HTR-8/SVneo (cell line): ENCODE data around the gene NENF.
"Not testable (repeated sequence)": the region's sequence is repeated elsewhere in the genome, so short reads cannot be mapped to it uniquely, and the experiment has no call there.

Source experiments
- DNase-seq: peaks from one replicate; pipeline ENCODE4 v3.0.0; 2011; ENCODE audit warnings: low spot score, mixed read lengths; ENCODE audit not compliant: insufficient read length
- FAIRE-seq: peaks from 2 replicates; lab custom pipeline; 2011; peaks lifted over from hg19 to GRCh38; lab: Jason Lieb, UNC

Gene NENF

DNA sequence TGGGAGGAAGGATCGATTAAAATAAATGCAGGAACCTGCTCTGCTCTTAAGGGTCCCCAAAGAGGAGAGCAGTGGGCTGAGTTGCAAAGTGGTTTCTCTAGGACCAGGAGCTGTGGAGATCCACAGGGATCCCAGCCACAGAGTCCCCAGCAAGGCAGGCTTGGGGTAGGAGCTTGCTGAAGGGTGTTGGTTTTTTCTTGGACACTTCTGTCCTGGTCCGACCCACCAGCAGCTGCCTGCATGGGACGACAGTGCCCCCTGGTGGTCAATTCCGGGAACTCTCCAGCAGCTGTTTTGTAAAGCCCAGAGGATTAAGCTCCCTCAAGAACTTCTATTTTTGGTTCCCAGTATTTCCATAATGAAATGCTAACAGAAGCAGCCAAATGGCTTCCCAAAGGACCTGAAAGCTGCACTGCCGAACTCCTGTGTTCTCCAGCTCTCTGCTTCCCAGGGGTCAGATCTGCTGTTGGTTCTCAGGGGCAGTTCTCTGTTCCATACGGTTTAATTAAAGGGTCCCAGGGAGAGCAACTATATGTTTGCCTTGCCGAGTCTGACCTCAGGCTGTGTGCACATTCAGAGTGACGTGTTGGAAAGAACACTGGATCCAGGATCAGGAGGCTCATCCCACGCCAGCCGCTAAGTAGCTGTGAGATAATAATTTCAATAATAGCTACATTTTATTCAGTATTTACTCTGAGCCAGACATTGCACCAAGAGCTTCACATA, 23.2 kb downstream of the NENF start:
- DNase-seq: peak; percentile 90
- no peak for FAIRE-seq

DNA sequence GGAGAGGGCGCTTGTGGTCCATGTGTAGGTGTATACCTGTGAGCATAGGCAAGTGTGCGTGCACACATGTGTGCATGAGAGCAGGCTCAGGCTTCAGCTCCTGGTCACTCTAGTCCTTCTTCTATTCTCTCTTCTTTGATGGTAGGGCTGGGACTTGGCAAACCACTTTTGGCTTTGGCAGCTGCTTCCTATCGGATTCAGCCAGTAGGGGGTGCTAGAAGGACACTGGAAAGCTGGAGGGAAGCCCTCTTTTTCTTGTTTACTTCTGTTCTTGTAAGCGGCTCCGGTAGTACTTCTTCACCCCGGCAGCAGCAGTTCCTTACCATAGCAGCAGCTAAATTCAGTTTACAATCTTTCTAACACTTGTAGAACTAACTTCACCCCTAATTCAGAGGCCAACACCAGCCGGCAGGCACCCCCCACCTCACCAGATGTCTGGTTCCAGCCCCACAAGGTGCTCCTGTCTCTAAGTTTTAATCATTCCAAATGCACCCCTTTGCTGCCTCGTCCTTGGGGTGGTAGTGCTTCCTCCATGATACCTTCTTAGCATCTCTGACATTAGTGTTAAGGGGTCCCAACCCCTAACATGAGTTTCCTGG, 25.1 kb downstream of the NENF start:
- FAIRE-seq: no peak
- peak; percentile 58 for DNase-seq

DNA sequence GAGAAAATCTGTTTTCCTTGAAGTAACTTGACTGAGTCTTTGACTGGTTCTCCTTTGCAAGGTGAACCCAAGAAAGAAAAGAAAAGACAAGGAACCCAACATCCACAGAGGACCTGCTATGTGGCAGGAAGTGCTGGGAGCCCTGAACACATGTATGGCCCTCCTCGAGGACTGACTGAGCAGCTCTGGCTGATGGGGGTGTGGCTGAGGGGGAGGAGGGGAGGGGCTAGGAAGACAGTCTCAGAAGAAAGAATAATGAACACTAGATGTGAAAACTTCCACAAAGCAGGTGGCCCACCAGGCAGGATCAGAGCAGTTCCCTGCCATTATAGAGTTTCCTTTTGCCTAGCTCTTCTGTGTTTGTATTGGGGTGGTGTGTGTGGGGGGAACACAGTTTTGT, 26.1 kb downstream of the NENF start:
- FAIRE-seq (no peak), DNase-seq (no peak)

DNA sequence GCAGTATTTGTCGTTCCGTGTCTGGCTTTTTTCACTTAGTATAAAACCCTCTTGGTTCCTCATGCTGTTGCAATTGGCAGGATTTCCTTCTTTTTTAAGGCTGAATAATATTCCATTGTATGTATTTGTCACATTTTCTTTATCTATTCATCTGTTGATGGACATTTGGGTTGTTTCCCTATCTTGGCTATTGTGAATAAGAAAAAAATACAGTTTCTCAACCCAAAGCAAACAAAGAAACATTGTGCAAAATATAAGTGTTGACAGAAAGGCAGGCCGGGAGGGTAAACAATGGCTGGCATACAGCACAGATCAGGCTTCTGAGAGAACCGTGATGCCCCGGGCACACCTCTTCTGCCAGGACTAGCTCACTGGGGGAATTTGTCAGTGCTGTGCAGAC, 26.9 kb downstream of the NENF start:
- FAIRE-seq (no peak), DNase-seq (no peak)

DNA sequence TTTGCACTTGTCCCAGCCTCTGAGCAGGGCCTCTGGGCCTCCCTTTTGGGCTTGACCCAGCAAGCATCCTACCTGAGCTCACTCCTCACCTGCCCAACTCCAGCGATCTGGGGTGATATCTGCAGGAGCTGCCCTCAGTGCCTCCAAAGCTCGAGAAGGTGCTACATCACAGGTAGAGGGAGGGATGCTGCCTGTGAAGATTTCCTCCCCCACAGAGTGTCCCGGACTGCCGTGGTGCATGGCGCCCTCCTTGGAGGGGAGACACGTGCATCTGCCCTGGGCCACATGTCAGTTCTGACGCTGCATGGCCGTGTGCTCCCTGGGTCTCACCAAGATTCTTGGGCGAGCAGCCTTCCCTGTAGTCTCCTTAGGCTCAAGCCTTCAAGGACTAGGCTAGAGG, 27.7 kb downstream of the NENF start:
- FAIRE-seq (no peak), DNase-seq (no peak)

DNA sequence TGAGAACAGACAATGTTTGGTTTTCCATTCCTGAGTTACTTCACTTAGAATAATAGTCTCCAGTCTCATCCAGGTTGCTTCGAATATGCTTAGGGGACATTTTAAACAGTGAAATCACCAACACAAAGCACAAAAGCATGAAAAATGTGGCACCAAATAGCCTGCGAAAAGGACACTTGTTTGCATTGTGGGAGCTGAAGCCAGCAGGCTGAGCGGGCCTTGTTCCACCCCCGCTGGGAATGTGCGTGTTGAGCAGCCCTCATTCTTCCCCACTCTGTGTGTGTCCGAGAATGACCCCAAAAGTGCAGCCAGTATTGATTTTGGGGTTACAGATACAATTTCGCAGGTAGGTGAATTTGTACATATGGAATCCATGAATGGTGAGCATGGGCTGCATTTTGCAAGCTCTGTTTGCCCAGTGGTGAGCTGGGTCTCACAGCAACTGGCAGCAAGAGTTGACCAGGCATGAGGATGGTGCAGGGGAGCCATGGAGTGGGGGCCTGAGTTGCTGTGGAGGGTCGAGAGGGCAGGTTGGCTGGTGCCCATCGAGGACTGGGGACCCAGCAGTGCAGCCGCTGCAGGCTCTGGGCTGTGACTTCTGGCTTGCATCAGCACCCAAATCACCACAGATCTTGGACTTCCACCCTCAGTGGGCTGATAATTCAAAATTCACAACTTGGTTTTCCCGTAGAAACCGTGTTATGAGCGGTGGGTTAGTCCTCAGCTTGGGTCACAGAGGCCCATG, 29.4 kb downstream of the NENF start:
- DNase-seq (no peak), FAIRE-seq (no peak)

DNA sequence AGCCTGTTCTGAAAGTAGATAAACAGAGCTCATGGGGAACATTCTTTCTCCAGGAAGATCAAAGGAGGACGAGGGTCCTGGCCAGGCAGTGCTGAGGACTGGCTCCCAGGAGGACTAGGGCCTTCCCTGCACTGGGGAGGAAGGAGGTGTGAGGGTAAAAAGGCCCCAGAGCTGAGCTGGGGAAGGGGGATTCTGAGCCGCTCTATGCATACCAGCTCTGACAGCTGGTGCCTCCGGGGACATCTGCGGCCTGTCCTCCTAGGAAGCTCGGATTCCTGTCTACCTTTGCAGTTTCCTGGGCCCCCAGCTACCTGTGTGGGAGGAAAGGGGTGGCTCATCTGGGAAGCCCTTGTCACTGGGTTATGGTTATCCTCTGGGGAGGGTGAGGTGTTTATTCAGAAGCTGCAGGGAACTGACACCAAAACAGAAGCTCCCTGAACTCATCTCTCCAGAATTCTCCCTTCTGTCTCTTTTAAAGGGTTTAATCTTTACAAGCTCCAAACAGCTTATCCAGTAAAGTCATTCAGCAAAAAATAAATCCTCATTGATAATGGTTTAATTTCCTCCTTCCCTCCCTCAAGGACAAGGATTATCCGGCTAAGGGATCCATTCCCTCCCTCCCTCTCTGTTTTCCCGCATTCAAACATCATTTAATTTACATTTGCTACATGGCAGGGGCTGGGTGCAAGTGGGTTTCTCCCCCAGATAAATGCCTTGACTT, 31.0 kb downstream of the NENF start:
- no peak for FAIRE-seq
- no peak for DNase-seq

DNA sequence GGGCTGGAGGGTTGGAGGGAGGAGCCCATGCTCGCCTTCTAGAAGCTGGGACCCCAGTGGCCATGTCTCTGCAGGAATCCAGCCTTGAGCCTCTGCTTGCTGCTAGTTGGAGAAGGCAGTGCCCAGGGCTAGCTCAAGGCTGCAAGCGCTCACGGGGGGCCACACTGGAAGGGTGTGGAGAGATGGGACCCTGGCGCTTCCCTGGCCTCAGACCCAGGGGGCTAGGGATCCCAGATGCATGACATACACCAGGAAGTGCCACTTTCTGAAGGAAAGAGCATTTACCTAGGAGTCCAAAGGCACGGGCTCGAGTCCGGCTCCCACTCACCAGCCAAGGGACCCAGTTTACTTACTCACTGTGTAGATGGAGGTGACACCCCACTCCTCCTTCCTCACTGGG, 32.6 kb downstream of the NENF start:
- no peak for FAIRE-seq
- DNase-seq: no peak

DNA sequence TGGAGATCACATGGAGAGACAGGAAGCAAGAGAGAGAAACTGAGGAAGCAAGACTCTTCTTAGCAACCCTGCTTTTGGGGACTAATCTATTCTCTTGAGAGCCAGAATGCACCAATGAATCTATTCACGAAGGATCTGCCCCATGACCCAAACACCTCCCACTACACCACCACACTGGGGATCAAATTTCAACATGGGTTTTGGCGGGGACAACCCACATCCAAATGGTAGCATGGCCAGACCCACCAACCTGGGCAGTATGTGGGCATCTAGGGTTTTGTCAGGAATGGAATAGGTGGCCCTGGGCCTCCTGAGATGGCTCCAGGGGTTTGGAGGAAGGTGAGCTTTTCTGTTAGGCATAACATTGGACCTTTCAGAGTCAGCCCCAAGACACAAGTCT, 33.7 kb downstream of the NENF start:
- FAIRE-seq (no peak), DNase-seq (no peak)

DNA sequence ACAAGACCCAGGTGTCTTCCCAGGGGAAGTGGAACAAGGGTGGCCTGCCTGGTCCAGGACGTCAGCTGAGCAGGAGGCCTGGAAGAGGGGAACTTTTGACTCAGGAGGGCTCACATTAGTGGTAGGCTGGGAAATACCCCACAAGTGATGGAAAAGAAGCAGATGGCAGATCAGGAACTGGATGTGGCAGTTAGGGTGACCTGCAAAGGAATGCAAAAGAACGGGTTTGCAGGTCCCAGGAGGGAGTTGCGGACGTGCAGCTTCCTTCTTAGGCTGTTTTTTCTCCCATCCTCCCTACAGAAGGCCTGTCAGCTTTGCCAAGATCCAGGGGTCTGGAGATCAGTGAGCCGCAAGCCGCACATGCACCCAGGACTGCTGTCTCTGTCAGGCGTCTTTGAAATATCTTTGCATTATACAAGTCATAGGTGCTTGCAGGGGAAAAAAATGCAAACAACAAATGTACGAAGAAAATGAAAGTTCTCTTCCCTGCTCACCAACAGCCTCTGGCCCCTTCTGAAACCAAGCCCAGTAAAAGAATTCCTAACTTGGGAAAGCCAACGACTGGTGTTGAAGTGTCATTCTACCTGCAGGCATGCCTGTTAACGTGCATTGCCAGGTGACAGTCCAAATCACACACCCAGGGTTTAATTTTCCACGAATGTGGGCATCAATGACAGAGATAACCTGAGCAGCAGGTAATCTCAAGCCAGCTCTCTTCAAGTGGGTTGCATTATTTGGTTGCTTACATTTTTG, 34.4 kb downstream of the NENF start:
- no peak for DNase-seq

DNA sequence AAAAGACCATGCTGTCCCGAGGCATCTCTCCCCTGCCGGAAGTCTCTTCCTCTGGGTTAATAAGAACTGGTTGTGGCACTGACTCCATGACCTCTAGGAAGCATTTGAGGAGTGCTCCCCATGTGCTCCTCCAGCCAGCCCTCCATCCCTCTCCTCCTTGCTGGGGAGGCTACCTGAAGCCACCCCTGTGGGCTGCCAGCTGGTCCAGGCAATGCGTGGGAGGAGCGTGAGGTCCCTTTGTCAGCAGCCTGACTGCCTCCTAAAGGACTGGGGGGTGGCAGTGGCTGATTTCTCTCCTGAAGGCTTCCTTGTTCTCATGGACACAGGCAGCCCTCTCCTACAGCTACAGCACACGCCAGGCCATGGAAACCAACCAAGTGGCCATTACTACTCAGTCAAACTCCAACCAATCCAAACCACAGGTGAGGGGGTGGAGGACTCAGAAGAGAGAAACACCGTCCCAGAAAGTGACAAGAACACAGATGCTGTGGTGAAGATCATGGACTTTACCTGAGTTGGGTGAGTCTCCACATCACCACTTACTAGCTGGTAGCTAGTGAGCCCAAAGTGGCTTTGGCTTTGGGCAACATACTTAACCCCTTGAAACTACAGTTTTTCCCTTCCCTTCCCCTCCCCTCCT, 35.2 kb downstream of the NENF start:
- FAIRE-seq (no peak), DNase-seq (peak; percentile 21)

More for the DNA sequence above, 34.4 kb downstream of the NENF start:
- FAIRE-seq: no peak

DNA sequence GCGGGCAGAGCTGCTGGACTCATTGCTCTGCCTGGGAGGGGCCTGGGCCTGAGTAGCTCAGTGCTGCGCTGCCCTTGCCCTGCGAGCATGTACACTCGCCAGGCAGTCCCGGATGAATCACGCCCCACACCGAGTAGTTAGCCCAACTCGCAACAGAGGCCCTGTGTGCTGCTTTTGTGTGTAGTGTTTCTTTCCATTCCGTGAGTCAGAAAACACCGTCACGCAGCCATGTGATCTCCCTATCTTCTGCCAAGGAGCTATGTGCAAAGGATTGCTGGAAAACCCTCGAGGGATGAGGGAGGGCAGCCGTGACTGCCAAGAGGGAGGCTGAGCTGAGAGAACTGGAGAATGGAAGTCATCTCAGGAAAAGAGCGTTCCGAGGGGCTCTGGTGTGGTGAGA, 37.3 kb downstream of the NENF start:
- FAIRE-seq (no peak), DNase-seq (no peak)

DNA sequence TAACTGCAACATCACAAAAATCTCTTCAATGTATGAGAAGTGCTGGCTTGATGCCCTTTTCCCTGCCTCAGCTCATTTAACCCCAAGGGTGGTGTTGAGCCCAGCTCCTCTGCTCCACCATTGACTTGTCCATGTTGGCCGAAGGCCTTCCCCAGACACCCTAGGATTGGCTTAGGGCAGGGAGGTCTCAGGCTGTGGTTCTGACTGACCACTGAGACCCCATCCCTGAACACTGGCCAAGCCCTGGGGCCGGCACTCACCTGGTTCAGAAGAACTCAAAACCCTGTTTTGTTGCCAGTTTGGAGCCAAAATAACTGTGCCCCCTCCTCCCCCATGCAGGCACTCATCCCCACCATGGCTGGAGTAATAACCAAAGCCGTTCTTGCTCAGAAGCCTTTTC, 38.6 kb downstream of the NENF start:
- DNase-seq: no peak
- FAIRE-seq: no peak

DNA sequence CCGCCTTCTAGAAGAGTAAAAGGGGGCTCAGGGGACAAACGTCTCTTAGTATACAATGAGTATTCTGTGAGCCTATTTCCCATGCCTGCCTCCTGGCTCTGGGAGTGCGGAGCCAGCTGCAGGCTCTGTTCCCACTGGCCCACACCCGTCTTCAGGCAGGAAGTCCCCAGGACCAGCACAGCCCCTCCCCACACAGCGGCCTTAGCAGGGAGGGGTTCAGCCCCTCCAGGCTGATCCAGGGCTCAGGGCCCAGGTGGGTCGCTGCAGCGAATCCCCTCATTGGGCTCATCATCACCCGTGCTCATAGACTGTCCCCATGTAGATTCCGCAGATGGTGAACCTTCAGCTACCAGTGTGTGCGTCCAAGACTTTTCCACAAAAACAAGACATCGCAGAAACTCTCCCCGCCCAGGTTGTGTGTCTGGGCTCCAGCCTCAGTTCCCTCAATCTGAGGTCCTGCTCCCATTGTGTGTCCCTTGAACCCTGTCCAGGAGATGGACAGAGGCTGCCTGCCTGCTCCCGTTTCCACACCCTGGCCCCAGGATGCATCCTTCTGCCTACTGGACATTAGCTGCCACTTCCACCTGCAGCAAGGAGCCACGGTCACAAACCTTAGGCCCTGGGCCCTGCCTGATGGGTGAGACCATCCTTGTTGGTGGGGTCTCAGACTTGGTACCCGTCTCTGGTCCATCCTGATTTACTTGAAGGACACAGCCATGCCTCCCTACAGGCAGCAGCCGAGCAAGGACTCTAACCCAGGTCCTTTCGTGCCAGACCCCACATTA, 39.4 kb downstream of the NENF start:
- no peak for FAIRE-seq
- no peak for DNase-seq

DNA sequence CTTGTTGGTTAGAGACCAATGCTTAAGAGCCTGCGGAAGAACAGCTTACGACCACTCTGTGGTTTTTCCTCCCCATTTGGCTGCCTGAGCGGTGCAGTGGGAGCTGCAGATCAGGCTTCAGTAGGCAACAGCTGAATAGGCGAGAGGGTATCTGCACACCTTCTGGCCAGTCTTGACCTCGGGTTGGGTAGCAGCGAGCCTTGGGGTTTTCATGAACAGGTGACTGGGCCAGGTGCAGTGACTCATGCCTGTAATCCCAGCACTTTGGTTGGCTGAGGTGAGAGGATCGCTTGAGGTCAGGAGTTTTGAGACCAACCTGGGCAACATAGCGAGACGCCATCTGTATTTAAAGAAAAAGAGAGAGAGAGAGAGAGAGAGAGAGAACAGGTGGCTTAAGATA, 41.0 kb downstream of the NENF start:
- no peak for DNase-seq
- FAIRE-seq: no peak

DNA sequence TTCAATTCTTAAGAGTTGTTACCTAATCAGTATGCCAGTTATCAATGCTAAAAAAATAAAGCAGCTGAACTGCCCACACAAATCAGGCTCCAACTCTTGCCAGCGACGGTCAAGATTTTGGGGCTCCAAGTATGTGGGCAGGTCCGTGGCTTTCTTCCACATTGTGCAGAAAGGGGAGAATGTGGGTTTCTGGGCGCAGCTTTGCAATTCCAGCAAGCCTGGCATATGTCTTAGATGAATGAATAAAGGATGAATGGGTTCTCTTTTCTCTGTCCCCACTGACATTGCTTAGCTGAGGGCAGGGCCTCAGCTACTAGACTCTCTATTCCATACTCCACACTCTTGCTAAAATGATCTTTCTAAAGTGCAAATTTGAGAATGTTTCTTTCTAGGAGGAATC, 42.4 kb downstream of the NENF start:
- FAIRE-seq (no peak), DNase-seq (no peak)

DNA sequence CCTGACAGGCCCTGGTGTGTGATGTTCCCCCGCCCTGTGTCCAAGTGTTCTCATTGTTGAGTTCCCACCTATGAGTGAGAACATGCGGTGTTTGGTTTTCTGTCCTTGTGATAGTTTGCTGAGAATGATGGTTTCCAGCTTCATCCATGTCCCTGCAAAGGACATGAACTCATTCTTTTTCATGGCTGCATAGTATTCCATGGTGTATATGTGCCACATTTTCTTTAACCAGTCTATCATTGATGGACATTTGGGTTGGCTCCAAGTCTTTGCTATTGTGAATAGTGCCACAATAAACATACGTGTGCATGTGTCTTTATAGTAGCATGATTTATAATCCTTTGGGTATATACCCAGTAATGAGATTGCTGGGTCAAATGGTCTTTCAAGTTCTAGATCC, 43.1 kb downstream of the NENF start:
- FAIRE-seq, DNase-seq: not testable (repeated sequence)

DNA sequence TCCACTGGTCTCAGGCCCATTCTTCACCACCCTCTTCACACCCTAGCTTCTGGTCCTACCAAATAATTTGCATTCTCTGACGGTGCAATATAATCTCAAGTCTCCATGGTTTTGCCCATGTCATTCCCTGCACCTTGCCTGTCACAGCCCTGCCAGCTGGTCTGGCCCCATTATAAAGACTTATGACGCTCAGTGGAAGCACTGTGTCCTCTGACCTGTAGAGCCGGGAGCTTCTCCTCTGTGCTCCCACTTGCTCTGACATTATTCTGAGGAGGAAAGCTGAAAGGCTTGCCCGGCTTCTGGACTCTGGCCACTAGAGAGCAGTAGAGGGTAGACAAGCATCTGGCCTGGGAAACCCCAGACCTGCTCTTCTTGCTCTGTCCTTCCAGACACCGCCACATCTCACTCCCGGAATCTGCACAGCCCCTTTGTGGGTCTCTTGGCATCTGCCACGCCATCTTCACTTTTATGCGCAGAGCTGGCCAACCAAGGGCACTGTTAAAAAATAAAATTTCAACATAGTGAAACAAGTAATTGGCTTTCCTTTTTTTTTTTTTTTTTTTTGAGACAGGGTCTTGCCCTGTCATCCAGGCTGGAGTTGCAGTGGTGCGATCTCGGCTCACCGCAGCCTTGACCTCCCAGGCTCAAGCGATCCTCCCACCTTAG, 44.4 kb downstream of the NENF start:
- FAIRE-seq (no peak), DNase-seq (peak; percentile 87)
